WTC11 (cell line): ENCODE results near the gene MICAL2. TPM values are rescaled to one million over a fixed set of nuclear protein-coding genes. Genes with fewer than 3 reads are reported as not detected.

Experiments
- ATAC-seq: fragments of 200-7000 bp; cut with Tn5 transposase; 2 replicates; pipeline ENCODE4 v1.10.0; 2021; ENCODE audit warnings: mild to moderate bottlenecking, moderate library complexity
- CTCF ChIA-PET: fragments of 300-600 bp; sonication (Branson Sonifier 250); formaldehyde crosslinking; loops from one replicate; lab custom pipeline; 2021; ENCODE audit warnings: antibody characterized with exemption; lab: Charles Lee
- POLR2A ChIA-PET: fragments of 350-600 bp; sonication (Branson Sonifier 250); formaldehyde crosslinking; loops from one replicate; lab custom pipeline; 2021; ENCODE audit warnings: antibody characterized with exemption; lab: Charles Lee
- DNase-seq: peaks from one replicate; pipeline ENCODE4 v3.0.0; 2021; ENCODE audit warnings: low spot score
- H3K27ac Mint-ChIP-seq: 2 replicates; pipeline ENCODE4 v1.8.0; 2021; ENCODE audit warnings: mixed read lengths
- H3K27me3 Mint-ChIP-seq: 2 replicates; pipeline ENCODE4 v1.8.0; 2021; ENCODE audit warnings: low read depth, mild to moderate bottlenecking, moderate library complexity, mixed read lengths
- H3K36me3 Mint-ChIP-seq: 2 replicates; pipeline ENCODE4 v1.8.0; 2021; ENCODE audit warnings: mixed read lengths
- H3K4me1 Mint-ChIP-seq: 2 replicates; pipeline ENCODE4 v1.8.0; 2022; ENCODE audit warnings: mixed read lengths
- H3K4me3 Mint-ChIP-seq: 2 replicates; pipeline ENCODE4 v1.8.0; 2021; ENCODE audit warnings: mild to moderate bottlenecking, moderate library complexity, mixed read lengths
- H3K9me3 Mint-ChIP-seq: 2 replicates; pipeline ENCODE4 v1.8.0; 2021; ENCODE audit warnings: mixed read lengths
- ELF4 ChIP-seq: sonication (generic); formaldehyde crosslinking; IDR thresholded peaks from 2 replicates; pipeline ENCODE4 v1.8.1; 2022; ENCODE audit warnings: low read depth, mild to moderate bottlenecking, moderate library complexity, missing genetic modification reagents
- ETV6 ChIP-seq: sonication (generic); formaldehyde crosslinking; IDR thresholded peaks from 2 replicates; pipeline ENCODE4 v1.8.1; 2022; ENCODE audit warnings: mild to moderate bottlenecking, missing genetic modification reagents
- GABPB1 ChIP-seq: sonication (generic); formaldehyde crosslinking; IDR thresholded peaks from 2 replicates; pipeline ENCODE4 v1.8.1; 2023; ENCODE audit warnings: mild to moderate bottlenecking, missing genetic modification reagents
- GTF2I ChIP-seq: fragments of 250-450 bp; sonication (Bioruptor Pico); conservative IDR thresholded peaks from 2 replicates; pipeline ENCODE4 v1.4.0; 2021; ENCODE audit warnings: mild to moderate bottlenecking
- MXD4 ChIP-seq: fragments of 250-450 bp; sonication (Bioruptor Pico); IDR thresholded peaks from 2 replicates; pipeline ENCODE4 v1.8.0; 2021; ENCODE audit warnings: mild to moderate bottlenecking, moderate library complexity, borderline replicate concordance
- NFATC4 ChIP-seq: fragments of 250-450 bp; sonication (Bioruptor Pico); IDR thresholded peaks from 2 replicates; pipeline ENCODE4 v1.9.0; 2021; ENCODE audit warnings: mild to moderate bottlenecking
- NFE2L1 ChIP-seq: sonication (generic); formaldehyde crosslinking; IDR thresholded peaks from 2 replicates; pipeline ENCODE4 v1.8.1; 2023; ENCODE audit warnings: missing genetic modification reagents
- TCF7 ChIP-seq: sonication (generic); formaldehyde crosslinking; IDR thresholded peaks from 2 replicates; pipeline ENCODE4 v1.8.0; 2022; ENCODE audit warnings: mild to moderate bottlenecking, low read depth, missing genetic modification reagents, moderate library complexity
- ZBTB21 ChIP-seq: sonication (generic); formaldehyde crosslinking; IDR thresholded peaks from 2 replicates; pipeline ENCODE4 v1.8.1; 2023; ENCODE audit warnings: mild to moderate bottlenecking, missing genetic modification reagents, borderline replicate concordance
- ZNF232 ChIP-seq: sonication (generic); formaldehyde crosslinking; IDR thresholded peaks from 2 replicates; pipeline ENCODE4 v1.8.0; 2022; ENCODE audit warnings: mild to moderate bottlenecking, missing genetic modification reagents
- total RNA-seq: library from RNA; stranded (reverse); gene quantifications from 3 replicates; pipeline ENCODE4 v1.2.3, GENCODE V29; 2021
- TF ChIP-seq, protein P1 (sequence below): sonication (generic); formaldehyde crosslinking; IDR thresholded peaks from 2 replicates; pipeline ENCODE4 v1.8.0; 2023; ENCODE audit warnings: mild to moderate bottlenecking, missing genetic modification reagents
- TF ChIP-seq, protein P2 (sequence below): fragments of 250-450 bp; sonication (Bioruptor Pico); IDR thresholded peaks from 2 replicates; pipeline ENCODE4 v1.9.0; 2021; ENCODE audit warnings: mild to moderate bottlenecking
- TF ChIP-seq, protein P3 (sequence below): sonication (generic); formaldehyde crosslinking; IDR thresholded peaks from 2 replicates; pipeline ENCODE4 v1.8.0; 2022; ENCODE audit warnings: mild to moderate bottlenecking, missing genetic modification reagents
- TF ChIP-seq, protein P4 (sequence below): sonication (generic); formaldehyde crosslinking; IDR thresholded peaks from 2 replicates; pipeline ENCODE4 v1.8.1; 2022; ENCODE audit warnings: mild to moderate bottlenecking, missing genetic modification reagents, moderate library complexity, borderline replicate concordance
- TF ChIP-seq, protein P5 (sequence below): sonication (generic); formaldehyde crosslinking; IDR thresholded peaks from 2 replicates; pipeline ENCODE4 v1.8.0; 2023; ENCODE audit warnings: missing genetic modification reagents
- TF ChIP-seq, protein P6 (sequence below): sonication (generic); formaldehyde crosslinking; IDR thresholded peaks from 2 replicates; pipeline ENCODE4 v1.8.1; 2022; ENCODE audit warnings: missing genetic modification reagents, borderline replicate concordance
- TF ChIP-seq, protein P7 (sequence below): sonication (generic); formaldehyde crosslinking; IDR thresholded peaks from 2 replicates; pipeline ENCODE4 v1.8.1; 2022; ENCODE audit warnings: low read depth, mild to moderate bottlenecking, moderate library complexity, missing genetic modification reagents, borderline replicate concordance
- TF ChIP-seq, protein P8 (sequence below): sonication (generic); formaldehyde crosslinking; IDR thresholded peaks from 2 replicates; pipeline ENCODE4 v1.8.0; 2023; ENCODE audit warnings: missing genetic modification reagents, mild to moderate bottlenecking, borderline replicate concordance

MICAL2 gene
- total RNA-seq, 1 experiment from 2014 or later, result 3.1 TPM

DNA sequence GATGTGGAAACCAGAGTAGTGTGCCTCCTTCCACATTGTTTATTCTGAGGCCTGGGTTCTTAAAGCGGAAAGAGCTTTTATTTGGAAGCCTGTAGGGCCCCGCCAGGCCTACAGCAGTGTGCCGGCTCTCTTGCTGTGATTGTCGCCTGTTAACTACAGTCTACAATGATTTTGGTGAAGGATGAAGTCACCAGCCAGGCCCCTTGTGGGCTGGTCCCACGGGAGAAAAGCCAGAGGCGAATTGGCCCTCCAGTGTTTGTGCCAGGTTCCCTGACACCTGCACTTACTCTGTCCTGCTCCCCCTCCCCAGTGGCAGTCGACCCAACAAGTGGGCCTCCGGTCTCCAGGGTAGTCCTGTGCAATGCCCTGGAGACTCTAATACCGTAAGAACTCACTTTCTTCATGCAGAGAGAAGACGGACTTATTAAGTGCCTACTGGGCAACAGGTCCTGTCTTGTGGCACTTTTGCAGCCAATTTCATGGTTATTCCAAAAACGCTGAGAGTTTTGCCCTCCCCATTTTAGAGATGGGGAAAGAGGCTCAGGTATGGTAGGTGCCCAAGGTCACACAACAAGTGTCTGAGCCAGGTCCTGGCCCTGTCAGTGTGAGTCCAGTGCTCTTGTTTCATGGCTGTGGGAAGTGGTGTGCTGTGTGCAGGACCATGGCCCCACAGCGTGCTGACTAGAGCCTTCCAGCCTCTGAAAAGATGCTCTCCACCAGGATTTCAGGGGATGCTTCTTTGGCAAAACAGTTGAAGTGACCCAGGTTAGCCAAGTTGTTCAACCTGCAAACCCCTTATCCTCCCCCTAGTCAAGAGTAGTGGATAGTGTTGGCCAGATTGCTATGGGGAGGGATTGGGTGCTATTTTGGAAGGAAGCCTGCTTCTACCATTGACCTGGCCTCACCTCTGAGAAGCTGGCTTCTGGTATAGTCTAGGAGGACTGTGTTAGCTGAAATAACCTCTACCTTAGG lies 1.4 kb downstream of the MICAL2 start:
- no peak; the same call in 1 of the 2 replicates for ATAC-seq
- no peaks in the 10 kb centered on the region for H3K9me3 Mint-ChIP-seq
- H3K4me1 Mint-ChIP-seq, result peaks cover 7% of the 10 kb centered on the region
- no peak overlapping the region for H3K27ac Mint-ChIP-seq
- H3K36me3 Mint-ChIP-seq, result no peaks in the 10 kb centered on the region
- ChIA-PET POLR2A (interaction anchor here (0.7 to 1.4 kb wide), 2 partner anchors 9 to 102 kb away, joined by 3 read pairs; no protein-coding TSS in a partner anchor), CTCF (interaction anchor here (0.6 to 2.5 kb wide), 6 partner anchors 10 to 265 kb away, joined by 3 to 8 read pairs (median 6); no protein-coding TSS in a partner anchor)
- TF ChIP-seq, protein P1, sequence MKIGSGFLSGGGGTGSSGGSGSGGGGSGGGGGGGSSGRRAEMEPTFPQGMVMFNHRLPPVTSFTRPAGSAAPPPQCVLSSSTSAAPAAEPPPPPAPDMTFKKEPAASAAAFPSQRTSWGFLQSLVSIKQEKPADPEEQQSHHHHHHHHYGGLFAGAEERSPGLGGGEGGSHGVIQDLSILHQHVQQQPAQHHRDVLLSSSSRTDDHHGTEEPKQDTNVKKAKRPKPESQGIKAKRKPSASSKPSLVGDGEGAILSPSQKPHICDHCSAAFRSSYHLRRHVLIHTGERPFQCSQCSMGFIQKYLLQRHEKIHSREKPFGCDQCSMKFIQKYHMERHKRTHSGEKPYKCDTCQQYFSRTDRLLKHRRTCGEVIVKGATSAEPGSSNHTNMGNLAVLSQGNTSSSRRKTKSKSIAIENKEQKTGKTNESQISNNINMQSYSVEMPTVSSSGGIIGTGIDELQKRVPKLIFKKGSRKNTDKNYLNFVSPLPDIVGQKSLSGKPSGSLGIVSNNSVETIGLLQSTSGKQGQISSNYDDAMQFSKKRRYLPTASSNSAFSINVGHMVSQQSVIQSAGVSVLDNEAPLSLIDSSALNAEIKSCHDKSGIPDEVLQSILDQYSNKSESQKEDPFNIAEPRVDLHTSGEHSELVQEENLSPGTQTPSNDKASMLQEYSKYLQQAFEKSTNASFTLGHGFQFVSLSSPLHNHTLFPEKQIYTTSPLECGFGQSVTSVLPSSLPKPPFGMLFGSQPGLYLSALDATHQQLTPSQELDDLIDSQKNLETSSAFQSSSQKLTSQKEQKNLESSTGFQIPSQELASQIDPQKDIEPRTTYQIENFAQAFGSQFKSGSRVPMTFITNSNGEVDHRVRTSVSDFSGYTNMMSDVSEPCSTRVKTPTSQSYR, result no peak
- TF ChIP-seq, protein P2, sequence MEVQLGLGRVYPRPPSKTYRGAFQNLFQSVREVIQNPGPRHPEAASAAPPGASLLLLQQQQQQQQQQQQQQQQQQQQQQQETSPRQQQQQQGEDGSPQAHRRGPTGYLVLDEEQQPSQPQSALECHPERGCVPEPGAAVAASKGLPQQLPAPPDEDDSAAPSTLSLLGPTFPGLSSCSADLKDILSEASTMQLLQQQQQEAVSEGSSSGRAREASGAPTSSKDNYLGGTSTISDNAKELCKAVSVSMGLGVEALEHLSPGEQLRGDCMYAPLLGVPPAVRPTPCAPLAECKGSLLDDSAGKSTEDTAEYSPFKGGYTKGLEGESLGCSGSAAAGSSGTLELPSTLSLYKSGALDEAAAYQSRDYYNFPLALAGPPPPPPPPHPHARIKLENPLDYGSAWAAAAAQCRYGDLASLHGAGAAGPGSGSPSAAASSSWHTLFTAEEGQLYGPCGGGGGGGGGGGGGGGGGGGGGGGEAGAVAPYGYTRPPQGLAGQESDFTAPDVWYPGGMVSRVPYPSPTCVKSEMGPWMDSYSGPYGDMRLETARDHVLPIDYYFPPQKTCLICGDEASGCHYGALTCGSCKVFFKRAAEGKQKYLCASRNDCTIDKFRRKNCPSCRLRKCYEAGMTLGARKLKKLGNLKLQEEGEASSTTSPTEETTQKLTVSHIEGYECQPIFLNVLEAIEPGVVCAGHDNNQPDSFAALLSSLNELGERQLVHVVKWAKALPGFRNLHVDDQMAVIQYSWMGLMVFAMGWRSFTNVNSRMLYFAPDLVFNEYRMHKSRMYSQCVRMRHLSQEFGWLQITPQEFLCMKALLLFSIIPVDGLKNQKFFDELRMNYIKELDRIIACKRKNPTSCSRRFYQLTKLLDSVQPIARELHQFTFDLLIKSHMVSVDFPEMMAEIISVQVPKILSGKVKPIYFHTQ (CRISPR knock-in tag), result no peak
- no peak for TF ChIP-seq GABPB1 (CRISPR knock-in tag)
- TF ChIP-seq MXD4 (CRISPR knock-in tag), result no peak
- TF ChIP-seq TCF7, result no peak
- TF ChIP-seq, protein P3, sequence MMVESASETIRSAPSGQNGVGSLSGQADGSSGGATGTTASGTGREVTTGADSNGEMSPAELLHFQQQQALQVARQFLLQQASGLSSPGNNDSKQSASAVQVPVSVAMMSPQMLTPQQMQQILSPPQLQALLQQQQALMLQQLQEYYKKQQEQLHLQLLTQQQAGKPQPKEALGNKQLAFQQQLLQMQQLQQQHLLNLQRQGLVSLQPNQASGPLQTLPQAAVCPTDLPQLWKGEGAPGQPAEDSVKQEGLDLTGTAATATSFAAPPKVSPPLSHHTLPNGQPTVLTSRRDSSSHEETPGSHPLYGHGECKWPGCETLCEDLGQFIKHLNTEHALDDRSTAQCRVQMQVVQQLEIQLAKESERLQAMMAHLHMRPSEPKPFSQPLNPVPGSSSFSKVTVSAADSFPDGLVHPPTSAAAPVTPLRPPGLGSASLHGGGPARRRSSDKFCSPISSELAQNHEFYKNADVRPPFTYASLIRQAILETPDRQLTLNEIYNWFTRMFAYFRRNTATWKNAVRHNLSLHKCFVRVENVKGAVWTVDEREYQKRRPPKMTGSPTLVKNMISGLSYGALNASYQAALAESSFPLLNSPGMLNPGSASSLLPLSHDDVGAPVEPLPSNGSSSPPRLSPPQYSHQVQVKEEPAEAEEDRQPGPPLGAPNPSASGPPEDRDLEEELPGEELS, result no peak
- no peak for TF ChIP-seq ELF4 (CRISPR knock-in tag)
- TF ChIP-seq, protein P4, sequence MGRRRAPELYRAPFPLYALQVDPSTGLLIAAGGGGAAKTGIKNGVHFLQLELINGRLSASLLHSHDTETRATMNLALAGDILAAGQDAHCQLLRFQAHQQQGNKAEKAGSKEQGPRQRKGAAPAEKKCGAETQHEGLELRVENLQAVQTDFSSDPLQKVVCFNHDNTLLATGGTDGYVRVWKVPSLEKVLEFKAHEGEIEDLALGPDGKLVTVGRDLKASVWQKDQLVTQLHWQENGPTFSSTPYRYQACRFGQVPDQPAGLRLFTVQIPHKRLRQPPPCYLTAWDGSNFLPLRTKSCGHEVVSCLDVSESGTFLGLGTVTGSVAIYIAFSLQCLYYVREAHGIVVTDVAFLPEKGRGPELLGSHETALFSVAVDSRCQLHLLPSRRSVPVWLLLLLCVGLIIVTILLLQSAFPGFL (CRISPR knock-in tag), result no peak
- TF ChIP-seq ZBTB21 (CRISPR knock-in tag), result no peak
- no peak for TF ChIP-seq NFE2L1
- TF ChIP-seq, protein P5, sequence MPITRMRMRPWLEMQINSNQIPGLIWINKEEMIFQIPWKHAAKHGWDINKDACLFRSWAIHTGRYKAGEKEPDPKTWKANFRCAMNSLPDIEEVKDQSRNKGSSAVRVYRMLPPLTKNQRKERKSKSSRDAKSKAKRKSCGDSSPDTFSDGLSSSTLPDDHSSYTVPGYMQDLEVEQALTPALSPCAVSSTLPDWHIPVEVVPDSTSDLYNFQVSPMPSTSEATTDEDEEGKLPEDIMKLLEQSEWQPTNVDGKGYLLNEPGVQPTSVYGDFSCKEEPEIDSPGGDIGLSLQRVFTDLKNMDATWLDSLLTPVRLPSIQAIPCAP (CRISPR knock-in tag), result no peak
- no peak for TF ChIP-seq NFATC4 (CRISPR knock-in tag)
- TF ChIP-seq ZNF232, result no peak
- TF ChIP-seq ETV6 (CRISPR knock-in tag), result no peak
- no peak for TF ChIP-seq GTF2I
- TF ChIP-seq, protein P6, sequence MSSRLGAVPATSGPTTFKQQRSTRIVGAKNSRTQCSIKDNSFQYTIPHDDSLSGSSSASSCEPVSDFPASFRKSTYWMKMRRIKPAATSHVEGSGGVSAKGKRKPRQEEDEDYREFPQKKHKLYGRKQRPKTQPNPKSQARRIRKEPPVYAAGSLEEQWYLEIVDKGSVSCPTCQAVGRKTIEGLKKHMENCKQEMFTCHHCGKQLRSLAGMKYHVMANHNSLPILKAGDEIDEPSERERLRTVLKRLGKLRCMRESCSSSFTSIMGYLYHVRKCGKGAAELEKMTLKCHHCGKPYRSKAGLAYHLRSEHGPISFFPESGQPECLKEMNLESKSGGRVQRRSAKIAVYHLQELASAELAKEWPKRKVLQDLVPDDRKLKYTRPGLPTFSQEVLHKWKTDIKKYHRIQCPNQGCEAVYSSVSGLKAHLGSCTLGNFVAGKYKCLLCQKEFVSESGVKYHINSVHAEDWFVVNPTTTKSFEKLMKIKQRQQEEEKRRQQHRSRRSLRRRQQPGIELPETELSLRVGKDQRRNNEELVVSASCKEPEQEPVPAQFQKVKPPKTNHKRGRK (CRISPR knock-in tag), result no peak
- TF ChIP-seq, protein P7, sequence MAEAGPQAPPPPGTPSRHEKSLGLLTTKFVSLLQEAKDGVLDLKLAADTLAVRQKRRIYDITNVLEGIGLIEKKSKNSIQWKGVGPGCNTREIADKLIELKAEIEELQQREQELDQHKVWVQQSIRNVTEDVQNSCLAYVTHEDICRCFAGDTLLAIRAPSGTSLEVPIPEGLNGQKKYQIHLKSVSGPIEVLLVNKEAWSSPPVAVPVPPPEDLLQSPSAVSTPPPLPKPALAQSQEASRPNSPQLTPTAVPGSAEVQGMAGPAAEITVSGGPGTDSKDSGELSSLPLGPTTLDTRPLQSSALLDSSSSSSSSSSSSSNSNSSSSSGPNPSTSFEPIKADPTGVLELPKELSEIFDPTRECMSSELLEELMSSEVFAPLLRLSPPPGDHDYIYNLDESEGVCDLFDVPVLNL (CRISPR knock-in tag), result no peak
- TF ChIP-seq, protein P8, sequence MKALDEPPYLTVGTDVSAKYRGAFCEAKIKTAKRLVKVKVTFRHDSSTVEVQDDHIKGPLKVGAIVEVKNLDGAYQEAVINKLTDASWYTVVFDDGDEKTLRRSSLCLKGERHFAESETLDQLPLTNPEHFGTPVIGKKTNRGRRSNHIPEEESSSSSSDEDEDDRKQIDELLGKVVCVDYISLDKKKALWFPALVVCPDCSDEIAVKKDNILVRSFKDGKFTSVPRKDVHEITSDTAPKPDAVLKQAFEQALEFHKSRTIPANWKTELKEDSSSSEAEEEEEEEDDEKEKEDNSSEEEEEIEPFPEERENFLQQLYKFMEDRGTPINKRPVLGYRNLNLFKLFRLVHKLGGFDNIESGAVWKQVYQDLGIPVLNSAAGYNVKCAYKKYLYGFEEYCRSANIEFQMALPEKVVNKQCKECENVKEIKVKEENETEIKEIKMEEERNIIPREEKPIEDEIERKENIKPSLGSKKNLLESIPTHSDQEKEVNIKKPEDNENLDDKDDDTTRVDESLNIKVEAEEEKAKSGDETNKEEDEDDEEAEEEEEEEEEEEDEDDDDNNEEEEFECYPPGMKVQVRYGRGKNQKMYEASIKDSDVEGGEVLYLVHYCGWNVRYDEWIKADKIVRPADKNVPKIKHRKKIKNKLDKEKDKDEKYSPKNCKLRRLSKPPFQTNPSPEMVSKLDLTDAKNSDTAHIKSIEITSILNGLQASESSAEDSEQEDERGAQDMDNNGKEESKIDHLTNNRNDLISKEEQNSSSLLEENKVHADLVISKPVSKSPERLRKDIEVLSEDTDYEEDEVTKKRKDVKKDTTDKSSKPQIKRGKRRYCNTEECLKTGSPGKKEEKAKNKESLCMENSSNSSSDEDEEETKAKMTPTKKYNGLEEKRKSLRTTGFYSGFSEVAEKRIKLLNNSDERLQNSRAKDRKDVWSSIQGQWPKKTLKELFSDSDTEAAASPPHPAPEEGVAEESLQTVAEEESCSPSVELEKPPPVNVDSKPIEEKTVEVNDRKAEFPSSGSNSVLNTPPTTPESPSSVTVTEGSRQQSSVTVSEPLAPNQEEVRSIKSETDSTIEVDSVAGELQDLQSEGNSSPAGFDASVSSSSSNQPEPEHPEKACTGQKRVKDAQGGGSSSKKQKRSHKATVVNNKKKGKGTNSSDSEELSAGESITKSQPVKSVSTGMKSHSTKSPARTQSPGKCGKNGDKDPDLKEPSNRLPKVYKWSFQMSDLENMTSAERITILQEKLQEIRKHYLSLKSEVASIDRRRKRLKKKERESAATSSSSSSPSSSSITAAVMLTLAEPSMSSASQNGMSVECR (CRISPR knock-in tag), result no peak
- H3K27me3 Mint-ChIP-seq, result peaks cover 56% of the 10 kb centered on the region
- no peak for DNase-seq
- peak overlapping the region; percentile 69 for H3K4me3 Mint-ChIP-seq
